OCI-LY7 (cell line): ENCODE results near the gene ZNF324B. TPM values are rescaled to one million over a fixed set of nuclear protein-coding genes. Genes with fewer than 3 reads are reported as not detected.
A peak's percentile ranks its signal among the peaks of the same experiment; 100 is the strongest.

ENCODE experiments used
- BruUV-seq: library from RNA; stranded (reverse); fragments of 400-500 nt; replicated peaks from 2 replicates; lab custom pipeline; 2021; lab: Mats Ljungman, UMichigan
- CTCF ChIA-PET: fragments of 300-600 bp; sonication (Branson Sonifier 250); formaldehyde crosslinking; loops from one replicate; lab custom pipeline; 2022; ENCODE audit warnings: antibody characterized with exemption; ENCODE audit not compliant: unreplicated experiment; lab: Charles Lee
- POLR2A ChIA-PET: fragments of 300-600 bp; sonication (Branson Sonifier 250); formaldehyde crosslinking; loops from one replicate; lab custom pipeline; 2022; ENCODE audit warnings: antibody characterized with exemption; lab: Charles Lee
- DNase-seq: peaks from one replicate; pipeline ENCODE4 v3.0.0-alpha.2; 2015; ENCODE audit warnings: low spot score
- H2AFZ ChIP-seq: fragments of 200-600 bp; sonication (generic), shearing (Covaris generic); 2 replicates; pipeline ENCODE4 v1.6.1; 2014; ENCODE audit warnings: mild to moderate bottlenecking, antibody characterized with exemption, low read length, moderate library complexity
- H3K27ac ChIP-seq: fragments of 200-600 bp; sonication (generic); 2 replicates; pipeline ENCODE4 v1.5.1; 2014; ENCODE audit warnings: mixed run types, low read depth, mild to moderate bottlenecking, moderate library complexity, low read length, inconsistent platforms; ENCODE audit not compliant: poor library complexity, severe bottlenecking
- H3K36me3 ChIP-seq: fragments of 200-600 bp; sonication (generic); 2 replicates; pipeline ENCODE4 v1.6.1; 2014; ENCODE audit warnings: mild to moderate bottlenecking, antibody characterized with exemption, low read length, moderate library complexity, mixed read lengths; ENCODE audit not compliant: insufficient read depth
- H3K4me1 ChIP-seq: fragments of 200-600 bp; sonication (generic); 2 replicates; pipeline ENCODE4 v1.5.1; 2014; ENCODE audit warnings: mild to moderate bottlenecking, low read length; ENCODE audit not compliant: insufficient read depth, poor library complexity, severe bottlenecking
- H3K4me2 ChIP-seq: fragments of 200-600 bp; sonication (generic); 2 replicates; pipeline ENCODE4 v1.6.1; 2014; ENCODE audit warnings: mild to moderate bottlenecking, low read length
- H3K4me3 ChIP-seq: fragments of 200-600 bp; sonication (generic); 2 replicates; pipeline ENCODE4 v1.5.1; 2014; ENCODE audit warnings: mild to moderate bottlenecking, low read depth, low read length; ENCODE audit not compliant: poor library complexity, severe bottlenecking
- H3K79me2 ChIP-seq: fragments of 200-600 bp; sonication (generic); 2 replicates; pipeline ENCODE4 v1.6.1; 2016; ENCODE audit warnings: low read depth, mild to moderate bottlenecking, low read length, moderate library complexity, mixed read lengths; ENCODE audit not compliant: insufficient read depth
- H3K9me2 ChIP-seq: fragments of 200-600 bp; sonication (generic); 2 replicates; pipeline ENCODE4 v1.6.1; 2016; ENCODE audit warnings: mild to moderate bottlenecking, low read length, mixed read lengths; ENCODE audit not compliant: insufficient read depth
- H3K9me3 ChIP-seq: fragments of 200-600 bp; sonication (generic); 2 replicates; pipeline ENCODE4 v1.6.1; 2014; ENCODE audit warnings: mild to moderate bottlenecking, mixed run types, low read length, mixed read lengths
- H4K20me1 ChIP-seq: fragments of 200-600 bp; sonication (generic); 2 replicates; pipeline ENCODE4 v1.6.1; 2014; ENCODE audit warnings: mild to moderate bottlenecking, antibody characterized with exemption, low read length, moderate library complexity, mixed read lengths; ENCODE audit not compliant: insufficient read depth
- CTCF ChIP-seq: fragments of 200-600 bp; sonication (generic); conservative IDR thresholded peaks from 2 replicates; pipeline ENCODE4 v1.5.1; 2014; ENCODE audit warnings: mild to moderate bottlenecking, antibody characterized with exemption, low read length, moderate library complexity, mixed read lengths
- EZH2phosphoT487 ChIP-seq: fragments of 200-600 bp; sonication (generic); IDR thresholded peaks from 2 replicates; pipeline ENCODE4 v1.6.1; 2018; ENCODE audit warnings: low read depth, borderline replicate concordance, mild to moderate bottlenecking, mixed run types, antibody characterized with exemption, low read length, moderate library complexity, mixed read lengths
- intact Hi-C: fragments of 100-400 bp; cut with micrococcal nuclease; formaldehyde crosslinking; loops from one replicate; pipeline ENCODE4 v1.10.0; 2022; ENCODE audit not compliant: unreplicated experiment
- total RNA-seq, 2 experiments: library from RNA; depleted of rRNA in 1 of 2; stranded (reverse); fragments of >200 nt in 1 of 2; shearing (Covaris generic) in 1 of 2; gene quantifications; 2 replicates each; pipeline ENCODE4 v1.2.3, GENCODE V29; 2014 to 2022

The ZNF324B gene
- total RNA-seq, 2 experiments from 2014 or later, result 13.8 to 14.5 TPM

GRCh38 chr19:58498316-58499020 is 47.0 kb downstream of the ZNF324B start:
- POLR2A ChIA-PET, result no interaction called here
- peak overlapping the region; percentile 98 for H3K4me2 ChIP-seq
- H3K9me2 ChIP-seq, result no peaks in the 10 kb centered on the region
- peak overlapping the region; percentile 79 for H3K4me3 ChIP-seq
- H3K79me2 ChIP-seq, result no peaks in the 10 kb centered on the region
- TF ChIP-seq EZH2phosphoT487 (no peak), CTCF (no peak)
- DNase-seq, result no peak
- no peaks in the 10 kb centered on the region for H4K20me1 ChIP-seq
- H3K27ac ChIP-seq, result peak overlapping the region; percentile 55
- H3K9me3 ChIP-seq, result no peaks in the 10 kb centered on the region
- H2AFZ ChIP-seq, result peak overlapping the region; percentile 45; the same call in 1 of the 2 replicates
- peaks cover 15% of the 10 kb centered on the region for H3K4me1 ChIP-seq
- BruUV-seq, result TSS peak; percentile 85
- H3K36me3 ChIP-seq, result no peaks in the 10 kb centered on the region
- CTCF ChIA-PET, result no interaction called here
- intact Hi-C loops, result no loop called here

DNA sequence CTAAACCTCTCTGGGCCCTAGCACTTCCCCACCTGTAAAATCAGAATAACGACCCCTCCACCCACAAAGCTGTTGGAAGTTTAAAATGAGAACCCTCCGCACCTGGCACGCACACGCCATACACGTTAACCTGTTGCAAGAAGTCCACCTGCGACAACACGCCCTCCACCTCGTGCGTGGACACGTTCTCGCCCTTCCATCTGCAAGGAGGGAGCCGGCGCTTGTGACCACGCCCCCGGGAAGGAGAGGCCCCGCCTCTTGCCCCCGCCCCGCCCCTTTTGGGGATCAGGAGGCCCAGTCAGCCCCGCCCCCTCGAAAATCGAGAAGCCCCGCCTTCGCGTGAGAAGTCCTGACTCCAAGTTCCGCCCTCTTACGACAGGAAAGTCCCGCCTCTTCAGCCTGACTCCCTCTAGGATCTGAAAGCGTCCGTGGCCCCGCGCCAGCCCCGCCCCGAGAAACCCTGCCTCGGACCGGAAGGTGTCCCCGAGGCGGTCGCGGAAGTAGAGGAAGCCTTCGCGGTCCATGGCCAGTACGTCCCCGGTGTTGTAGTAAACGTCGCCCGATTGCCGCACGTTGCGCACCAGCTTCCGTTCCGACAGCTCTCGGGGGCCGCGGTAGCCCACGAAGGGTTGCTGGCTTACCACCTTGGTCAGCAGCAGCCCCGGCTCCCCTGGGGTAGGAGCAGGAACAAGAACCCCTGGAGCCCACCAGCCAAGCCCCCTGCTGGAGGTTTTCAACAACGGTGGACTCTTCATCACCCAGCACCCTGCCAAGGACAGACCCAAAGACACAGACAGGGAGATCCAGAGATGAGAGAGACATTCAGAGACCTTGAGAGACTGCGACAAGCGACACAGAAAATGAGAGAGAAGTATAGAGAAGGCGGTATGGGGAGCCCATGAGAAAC is 47.9 kb downstream of the ZNF324B start:
- H3K27ac ChIP-seq, result peak overlapping the region; percentile 55
- intact Hi-C loops, result no loop called here
- peaks cover 15% of the 10 kb centered on the region for H3K4me1 ChIP-seq
- TF ChIP-seq CTCF (peak; percentile 59), EZH2phosphoT487 (no peak)
- no peaks in the 10 kb centered on the region for H3K9me2 ChIP-seq
- no peaks in the 10 kb centered on the region for H3K36me3 ChIP-seq
- H3K9me3 ChIP-seq, result no peaks in the 10 kb centered on the region
- POLR2A ChIA-PET, result interaction anchor here (0.7 kb wide), 1 partner anchor 20 kb away, joined by 3 read pairs; the partner anchor contains the start of gene ZBTB45
- H2AFZ ChIP-seq, result peak overlapping the region; percentile 94
- H3K4me2 ChIP-seq, result peak overlapping the region; percentile 98
- CTCF ChIA-PET, result no interaction called here
- no peaks in the 10 kb centered on the region for H4K20me1 ChIP-seq
- DNase-seq, result peak; percentile 98
- TSS peak; percentile 85 for BruUV-seq
- peak overlapping the region; percentile 79 for H3K4me3 ChIP-seq
- no peaks in the 10 kb centered on the region for H3K79me2 ChIP-seq
